HepG2 (cell line): ENCODE results near the gene GSPT1. TPM values are rescaled to one million over a fixed set of nuclear protein-coding genes. Genes with fewer than 3 reads are reported as not detected.

Experiments used
- ARNT2 ChIP-seq: sonication (generic); formaldehyde crosslinking; IDR thresholded peaks from 2 replicates; pipeline ENCODE4 v1.8.0; 2022; ENCODE audit warnings: mild to moderate bottlenecking, low read depth, missing genetic modification reagents, moderate library complexity
- CBX1 ChIP-seq: IDR thresholded peaks from one replicate; pipeline ENCODE4 v1.6.1; 2016; ENCODE audit warnings: antibody characterized with exemption, low read depth
- CEBPZ ChIP-seq: IDR thresholded peaks from 2 replicates; pipeline ENCODE4 v1.6.1; 2012; ENCODE audit warnings: low read length, improper control_type of control experiment
- HBP1 ChIP-seq: IDR thresholded peaks from 2 replicates; pipeline ENCODE4 v1.6.1; 2016; ENCODE audit warnings: low read depth, control low read depth
- HIC2 ChIP-seq: sonication (generic); formaldehyde crosslinking; IDR thresholded peaks from 2 replicates; pipeline ENCODE4 v1.9.0; 2022; ENCODE audit warnings: low read depth, missing genetic modification reagents
- TBP ChIP-seq: sonication (generic); formaldehyde crosslinking; IDR thresholded peaks from 2 replicates; pipeline ENCODE4 v1.5.0; 2020; ENCODE audit warnings: missing genetic modification reagents
- ZBTB25 ChIP-seq: IDR thresholded peaks from 2 replicates; pipeline ENCODE4 v1.6.1; 2018; ENCODE audit warnings: missing genetic modification reagents
- ZFAT ChIP-seq: sonication (generic); formaldehyde crosslinking; conservative IDR thresholded peaks from 2 replicates; pipeline ENCODE4 v1.8.1; 2023; ENCODE audit warnings: missing genetic modification reagents, inconsistent platforms
- ZNF275 ChIP-seq: sonication (generic); formaldehyde crosslinking; IDR thresholded peaks from 2 replicates; pipeline ENCODE4 v1.8.0; 2022; ENCODE audit warnings: missing genetic modification reagents, mild to moderate bottlenecking, inconsistent platforms, borderline replicate concordance
- ZNF546 ChIP-seq: sonication (generic); formaldehyde crosslinking; conservative IDR thresholded peaks from 2 replicates; pipeline ENCODE4 v1.8.1; 2023; ENCODE audit warnings: mild to moderate bottlenecking, missing genetic modification reagents
- ZNF704 ChIP-seq: sonication (generic); formaldehyde crosslinking; IDR thresholded peaks from 2 replicates; pipeline ENCODE4 v1.8.1; 2023; ENCODE audit warnings: mild to moderate bottlenecking, inconsistent platforms, moderate library complexity, missing genetic modification reagents, borderline replicate concordance
- ZNF720 ChIP-seq: sonication (generic); formaldehyde crosslinking; IDR thresholded peaks from 2 replicates; pipeline ENCODE4 v1.4.0; 2020; ENCODE audit warnings: missing genetic modification reagents
- ZNF737 ChIP-seq: sonication (generic); formaldehyde crosslinking; IDR thresholded peaks from 2 replicates; pipeline ENCODE4 v1.5.0; 2020; ENCODE audit warnings: missing genetic modification reagents, mild to moderate bottlenecking, borderline replicate concordance
- ZSCAN25 ChIP-seq: sonication (generic); formaldehyde crosslinking; IDR thresholded peaks from 2 replicates; pipeline ENCODE4 v1.8.0; 2022; ENCODE audit warnings: mild to moderate bottlenecking, missing genetic modification reagents
- polyA plus RNA-seq, 8 experiments: library from polyadenylated mRNA; depleted of rRNA in 3 of 8; stranded (reverse) in 7 of 8; unstranded in 1 of 8; fragments of >200 nt; fragmentation: Illumina TruSeq in 4 of 8; extraction: Trizol in 4 of 8; gene quantifications; 2 replicates each; pipeline versions ENCODE4 v1.2.1 to v1.2.3, GENCODE V29; 2011 to 2016; ENCODE audit warnings: low read depth in 4 of 8, missing spikeins in 1 of 8, mixed read lengths in 1 of 8; ENCODE audit not compliant: insufficient read depth in 1 of 8
- total RNA-seq, 5 experiments: library from RNA; depleted of rRNA; stranded (reverse); fragments of >200 nt; fragmentation: Illumina TruSeq; extraction: Trizol; gene quantifications; 2 replicates each; pipeline ENCODE4 v1.2.3, GENCODE V29; 2016; ENCODE audit warnings: low read depth in 1 of 5

The GSPT1 gene
- total and polyA plus RNA-seq, 2 of the 13 experiments (the other 11 are each of a cell fraction or from before 2014, with no cell fraction given): 120 to 316 TPM

GRCh38 chr16:11851294-11852091 lies 64.3 kb downstream of the GSPT1 start, which contains the start of gene RSL1D1 (continued):
- TF ChIP-seq ZNF546: peak; percentile 97
- TF ChIP-seq ZNF720: no peak
- peak; percentile 90 for TF ChIP-seq ARNT2 (CRISPR knock-in tag)
- no peak; the same call in 1 of the 2 replicates for TF ChIP-seq ZNF737 (CRISPR knock-in tag)
- TF ChIP-seq ZFAT (CRISPR knock-in tag): no peak
- TF ChIP-seq ZNF275 (CRISPR knock-in tag): 0 out of 2 replicates have a peak, but pooled peaks have one; percentile 66
- TF ChIP-seq HIC2 (CRISPR knock-in tag): no peak; the same call in 1 of the 2 replicates
- TF ChIP-seq TBP (CRISPR knock-in tag): no peak
- peak; percentile 85 for TF ChIP-seq ZSCAN25 (CRISPR knock-in tag)
- peak; percentile 86 for TF ChIP-seq HBP1
- no peak for TF ChIP-seq CBX1
- TF ChIP-seq ZNF704: peak; percentile 88
- TF ChIP-seq ZBTB25 (CRISPR knock-in tag): peak; percentile 76
- no peak for TF ChIP-seq CEBPZ
